ENCODE measurements around the gene COL6A2.
"Not testable (repeated sequence)": the region's sequence is repeated elsewhere in the genome, so short reads cannot be mapped to it uniquely, and the experiment has no call there.

The COL6A2 gene

DNA sequence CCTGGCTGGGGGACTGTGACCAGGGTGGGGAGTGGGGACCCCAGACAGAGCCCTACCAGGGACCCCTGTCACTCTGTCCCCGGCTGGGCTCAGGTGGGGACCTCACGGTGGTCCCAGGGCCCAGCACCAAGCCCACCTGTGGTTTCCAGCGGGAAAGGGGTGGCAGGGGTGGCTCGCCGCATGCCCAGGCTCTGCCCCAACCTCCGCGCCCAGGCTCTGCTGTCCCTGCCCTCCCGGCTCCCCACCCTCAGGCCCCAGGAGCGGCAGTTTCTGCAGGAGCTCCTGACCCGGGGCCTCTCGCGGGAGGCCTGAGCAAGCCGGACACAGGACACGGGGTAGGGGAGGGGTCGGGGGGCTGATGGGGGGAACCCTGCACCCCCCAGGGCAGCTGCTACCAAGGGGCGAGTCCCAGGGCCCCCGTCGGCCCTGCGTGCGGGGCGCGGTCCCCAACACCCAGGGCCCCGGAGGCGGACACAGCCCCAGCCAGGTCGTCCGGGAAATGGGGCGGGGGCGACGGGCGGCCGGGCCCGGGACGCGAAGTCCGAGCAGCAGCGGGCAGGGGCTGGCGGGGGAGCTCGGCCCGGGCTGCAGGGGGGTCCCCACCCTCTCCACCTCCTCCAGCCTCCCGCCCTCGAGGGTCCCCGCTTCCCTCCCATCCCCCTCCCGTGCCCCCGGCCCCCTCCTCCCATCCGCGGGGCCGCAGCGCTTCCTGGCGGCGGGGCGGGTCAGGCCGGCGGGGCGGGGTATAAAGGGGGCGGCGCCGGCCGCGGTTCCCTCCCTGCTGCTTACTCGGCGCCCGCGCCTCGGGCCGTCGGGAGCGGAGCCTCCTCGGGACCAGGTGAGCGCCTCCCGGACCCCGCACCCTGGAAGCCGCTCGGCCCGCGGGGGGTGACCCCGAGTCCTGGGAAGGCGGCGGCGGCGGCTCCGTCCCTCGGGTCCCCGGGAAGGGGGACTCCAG lies at the start of gene COL6A2:
COL6A2 (plus strand) TSS at position 777 of the 958 bp plus-strand sequence.
- no peak for DNase-seq

DNA sequence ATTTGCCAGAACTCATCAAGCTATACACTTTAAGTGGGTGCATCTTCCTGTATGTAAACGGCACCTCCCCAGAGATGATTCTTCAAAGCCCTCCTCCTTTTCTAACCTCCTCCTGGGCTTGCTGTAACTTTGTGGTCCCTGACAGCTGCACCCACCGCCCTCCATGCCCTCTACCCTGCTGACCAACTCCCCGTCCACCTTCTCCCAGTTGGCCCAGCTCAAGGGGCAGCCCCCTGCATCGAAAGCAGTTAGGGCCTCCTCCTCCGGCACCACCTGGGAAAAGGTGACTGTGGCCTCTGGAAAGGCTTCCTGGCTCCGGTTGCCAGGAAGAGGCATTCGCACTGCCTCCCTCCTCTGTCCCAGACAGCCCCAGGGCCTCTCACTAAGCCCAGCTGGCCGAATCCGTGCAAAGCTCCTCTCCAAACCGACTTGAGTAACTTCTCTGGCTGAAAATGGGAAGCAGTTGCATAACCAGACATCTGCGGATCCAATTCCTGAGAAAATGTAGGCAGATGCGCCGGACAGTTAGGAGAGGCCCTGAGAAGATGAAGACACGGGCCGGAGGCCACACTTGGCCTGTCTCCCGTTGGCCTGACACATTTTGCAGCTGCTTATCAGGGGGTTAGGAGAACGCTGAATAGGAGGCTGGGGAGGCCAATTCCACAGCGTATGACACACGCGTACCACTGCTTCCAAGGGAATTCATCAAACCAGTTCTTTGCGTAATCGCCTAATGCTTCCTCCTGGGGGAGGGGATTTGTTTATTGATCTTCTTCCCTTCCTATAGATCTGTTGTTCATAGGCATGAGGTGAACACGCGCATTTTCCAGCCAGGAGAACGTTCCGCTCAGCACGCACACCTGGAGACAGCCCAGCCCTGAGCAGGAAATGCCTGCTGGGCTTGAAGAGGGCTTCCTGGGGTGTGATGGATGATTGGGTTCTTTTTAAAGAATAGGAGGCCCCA lies 48.7 kb upstream of the COL6A2 start:
- DNase-seq: no peak

DNA sequence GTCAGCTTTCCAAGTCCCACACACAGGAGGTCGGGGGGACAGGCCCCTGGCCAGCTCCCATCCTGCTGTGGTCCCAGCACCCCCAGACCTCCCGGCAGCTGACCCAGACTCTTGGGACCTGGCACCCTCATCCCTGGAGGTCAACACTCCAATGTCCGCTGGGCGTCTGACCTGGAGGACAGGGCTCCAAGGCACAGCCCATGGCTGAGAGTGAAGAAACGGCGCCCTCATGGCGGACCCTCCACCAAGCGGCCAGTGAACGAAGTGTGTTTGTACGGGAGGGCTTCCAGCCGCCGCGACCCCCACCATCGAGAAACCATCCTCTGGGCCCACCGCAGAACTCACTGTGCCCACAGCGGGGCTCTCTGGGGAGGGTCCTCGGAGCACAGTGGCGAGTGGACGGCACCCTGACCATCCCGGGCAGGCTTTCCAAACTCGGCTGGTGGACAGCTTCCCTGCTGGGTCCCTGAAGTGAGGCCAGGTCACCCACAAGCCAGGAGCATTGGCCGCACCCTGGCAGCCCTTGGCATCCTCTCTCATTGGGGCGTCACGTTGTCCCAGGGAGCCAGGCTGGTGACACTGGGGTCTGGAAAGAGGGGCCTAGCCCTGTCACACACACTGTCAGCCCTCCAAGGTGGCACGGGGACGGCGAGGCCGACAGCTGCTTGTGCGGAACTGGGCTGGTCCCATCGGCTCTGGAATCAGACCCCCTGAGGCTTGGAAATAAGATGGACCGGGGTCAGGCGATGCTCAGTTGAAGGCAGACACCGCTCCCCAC lies 47.8 kb upstream of the COL6A2 start:
- no peak for DNase-seq

DNA sequence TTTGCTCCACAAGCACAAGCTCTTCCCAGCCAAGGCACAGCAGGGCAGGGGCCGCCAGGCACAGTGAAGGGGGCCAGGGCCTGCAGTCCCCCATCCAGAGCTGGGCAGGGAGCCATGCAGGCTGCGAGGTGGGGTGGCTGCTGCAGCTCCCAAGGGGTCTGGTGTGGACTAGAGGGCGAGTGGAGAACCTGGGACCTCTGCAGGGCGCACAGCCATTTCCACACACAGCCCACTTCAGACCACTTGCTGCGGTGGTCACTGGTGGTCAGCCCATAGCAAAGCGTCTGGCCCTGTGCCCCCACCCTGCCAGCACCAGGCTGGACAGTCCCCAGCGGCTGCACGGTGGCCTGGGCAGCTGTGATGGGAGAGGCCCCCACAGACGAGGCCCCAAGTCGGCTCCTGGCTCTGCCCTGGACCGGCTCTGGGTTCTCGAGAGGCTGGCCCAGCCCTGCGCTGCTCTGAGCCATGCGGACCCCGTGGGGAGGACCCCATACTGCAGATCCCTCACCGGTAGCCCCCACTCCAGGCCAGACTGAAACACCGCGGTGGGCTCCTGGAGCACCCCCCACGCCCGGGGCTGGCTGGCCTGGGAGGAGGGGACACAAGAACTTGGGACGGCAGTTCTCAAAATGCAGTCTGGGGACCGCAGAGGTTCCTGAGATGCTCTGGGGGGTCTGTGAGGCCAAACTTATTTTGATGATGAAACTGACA lies 47.1 kb upstream of the COL6A2 start:
- no peak for DNase-seq

DNA sequence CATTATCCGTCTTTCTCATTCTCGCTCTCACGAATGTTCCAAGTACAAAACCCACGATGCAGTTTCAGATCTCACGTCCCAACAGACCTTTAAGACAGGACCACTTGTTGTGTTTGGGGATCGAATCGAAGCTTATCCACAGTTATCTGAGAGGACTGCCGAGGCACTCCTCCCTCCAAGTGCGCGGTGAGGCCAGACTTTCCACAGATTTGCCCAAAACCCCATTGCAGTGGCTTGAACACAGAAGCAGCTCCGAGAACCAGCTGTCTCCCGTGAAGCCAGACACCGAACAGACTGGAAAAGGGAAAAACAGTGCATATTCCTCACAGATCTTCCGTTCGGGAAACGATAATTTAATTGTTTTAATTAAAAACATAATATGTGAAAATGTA lies 46.5 kb upstream of the COL6A2 start:
- no peak for DNase-seq

DNA sequence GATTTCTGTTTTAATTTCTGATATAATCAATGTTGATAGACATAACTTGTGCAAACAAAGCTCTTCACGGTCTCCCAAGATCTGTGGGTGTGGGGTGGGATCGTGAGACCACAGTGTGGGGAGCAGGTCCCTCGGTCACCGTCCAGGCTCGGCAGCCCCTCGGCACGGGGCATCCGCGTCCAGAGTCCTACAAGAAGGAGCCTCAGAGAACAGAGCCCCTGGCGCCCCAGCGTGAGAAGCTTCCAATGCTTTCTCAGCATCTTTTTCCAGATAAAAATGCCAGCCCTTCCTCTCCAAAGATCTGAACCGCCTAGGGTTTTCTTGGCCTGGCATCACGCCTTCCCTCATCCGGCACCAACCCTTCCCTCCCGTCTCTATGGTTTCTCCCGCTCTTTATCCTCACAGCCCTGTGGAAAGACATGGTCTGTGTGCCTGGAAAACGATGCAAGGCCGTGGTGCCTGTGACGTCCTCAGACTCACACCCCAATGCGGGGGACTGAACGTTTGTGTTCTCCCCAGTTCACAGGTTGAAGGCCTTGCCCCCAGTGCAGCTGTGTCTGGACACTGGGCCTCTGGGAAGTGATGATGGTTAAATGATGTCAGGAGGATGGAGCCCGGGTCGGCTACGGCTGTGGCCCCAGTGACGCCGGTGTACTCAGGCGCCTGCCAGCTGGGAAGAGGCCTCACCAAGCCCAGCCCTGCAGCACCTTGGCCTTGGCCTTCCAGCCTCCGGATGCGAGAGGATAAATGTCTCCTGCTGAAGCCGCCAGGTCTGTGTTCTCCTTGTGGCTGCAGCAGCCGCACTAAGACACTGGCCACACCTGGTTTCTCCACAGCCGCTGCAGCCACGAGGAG lies 45.9 kb upstream of the COL6A2 start:
- no peak for DNase-seq

DNA sequence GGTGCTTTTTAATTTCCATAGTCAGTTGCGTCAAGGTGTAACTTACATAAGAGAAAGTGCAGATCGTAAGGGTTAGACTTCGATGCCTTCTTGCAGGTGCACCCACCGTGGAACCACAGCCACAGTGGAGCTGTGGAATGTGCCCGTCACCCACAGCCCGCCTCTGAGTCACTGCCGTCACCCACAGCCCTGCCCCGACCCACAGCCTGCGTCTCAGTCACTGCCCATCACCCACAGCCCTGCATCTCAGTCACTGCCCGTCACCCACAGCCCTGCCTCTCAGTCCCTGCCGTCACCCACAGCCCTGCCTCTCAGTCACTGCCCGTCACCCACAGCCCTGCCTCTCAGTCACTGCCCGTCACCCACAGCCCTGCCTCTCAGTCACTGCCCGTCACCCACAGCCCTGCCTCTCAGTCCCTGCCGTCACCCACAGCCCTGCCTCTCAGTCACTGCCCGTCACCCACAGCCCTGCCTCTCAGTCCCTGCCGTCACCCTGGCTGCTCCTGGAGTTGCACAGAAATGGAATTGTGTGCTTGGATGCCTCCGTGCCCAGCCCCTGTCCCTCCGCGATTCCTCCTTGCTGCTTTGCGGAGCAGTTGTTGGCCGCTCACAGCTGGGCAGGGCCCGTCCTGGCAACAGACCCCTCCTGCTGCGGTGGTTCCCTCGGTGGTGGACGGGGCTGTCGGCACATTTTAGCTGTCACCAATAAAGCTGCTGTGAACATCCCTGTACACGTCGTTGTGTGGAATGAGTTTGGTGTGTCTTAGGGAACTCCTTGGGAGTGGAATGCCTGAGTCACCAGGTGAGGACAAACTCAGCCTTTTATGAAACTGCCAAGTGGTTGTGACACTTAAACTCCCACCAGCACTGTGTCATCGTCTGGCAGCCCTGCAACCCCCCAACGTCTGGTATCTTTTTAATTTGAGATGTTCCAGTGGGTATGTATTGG lies 44.9 kb upstream of the COL6A2 start:
- DNase-seq: no peak

DNA sequence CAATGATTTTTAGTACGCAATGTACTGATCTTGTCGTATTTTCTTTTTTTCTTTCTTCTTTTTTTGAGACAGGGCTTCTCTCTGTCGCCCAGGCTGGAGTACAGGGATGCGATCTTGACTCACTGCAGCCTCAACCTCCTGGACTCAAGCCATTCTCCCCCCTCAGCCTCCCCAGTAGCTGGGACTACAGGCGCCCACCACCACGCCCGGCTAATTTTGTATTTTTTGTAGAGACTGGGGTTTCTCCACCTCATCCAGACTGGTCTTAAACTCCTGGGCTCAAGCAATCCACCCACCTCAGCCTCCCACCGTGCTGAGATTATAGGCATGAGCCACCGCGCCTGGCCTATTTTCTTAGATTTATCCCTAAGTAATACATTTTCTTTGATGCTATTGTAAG lies 43.9 kb upstream of the COL6A2 start:
- no peak for DNase-seq

DNA sequence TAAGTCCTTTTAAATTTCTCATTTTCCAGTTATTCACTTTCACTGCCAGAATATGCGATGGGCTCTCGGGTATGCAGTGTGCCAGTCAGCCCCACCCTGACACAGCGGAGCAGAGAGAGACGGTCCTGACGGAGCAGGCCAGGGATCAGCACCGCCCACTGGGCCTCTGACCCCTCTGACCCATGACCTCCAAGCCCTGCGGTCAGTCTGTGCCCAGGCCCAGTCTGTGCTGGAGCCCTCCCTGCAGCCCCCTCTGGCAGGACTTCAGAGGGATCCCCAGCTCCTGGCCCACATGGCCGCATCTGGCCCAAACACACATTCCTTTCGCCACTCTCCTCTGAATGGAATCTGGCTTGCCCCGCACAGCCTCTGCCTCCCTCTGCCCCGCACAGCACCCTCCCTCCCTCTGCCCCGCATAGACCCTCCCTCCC lies 43.4 kb upstream of the COL6A2 start:
- DNase-seq: no peak

DNA sequence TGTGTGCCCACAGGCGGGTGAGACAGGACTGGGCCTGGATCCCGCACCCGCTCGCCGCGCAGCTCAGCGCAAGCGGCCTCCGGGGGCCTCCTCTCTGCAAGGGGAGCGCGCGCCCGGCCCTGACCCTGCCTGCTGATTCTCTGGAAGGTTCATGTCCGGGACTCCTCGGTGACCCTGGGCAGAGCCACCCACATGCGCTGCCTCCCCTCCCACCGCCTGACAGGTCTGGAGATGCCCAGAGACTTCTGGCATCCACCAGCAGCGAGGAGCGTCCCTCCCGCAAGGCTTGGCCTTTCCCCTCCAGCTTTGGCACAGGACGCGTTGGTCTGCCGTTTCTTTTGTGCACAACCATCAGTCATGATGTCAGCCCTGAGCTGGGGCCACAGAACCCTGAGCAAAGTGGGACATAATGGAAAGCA lies 42.0 kb upstream of the COL6A2 start:
- no peak for DNase-seq

DNA sequence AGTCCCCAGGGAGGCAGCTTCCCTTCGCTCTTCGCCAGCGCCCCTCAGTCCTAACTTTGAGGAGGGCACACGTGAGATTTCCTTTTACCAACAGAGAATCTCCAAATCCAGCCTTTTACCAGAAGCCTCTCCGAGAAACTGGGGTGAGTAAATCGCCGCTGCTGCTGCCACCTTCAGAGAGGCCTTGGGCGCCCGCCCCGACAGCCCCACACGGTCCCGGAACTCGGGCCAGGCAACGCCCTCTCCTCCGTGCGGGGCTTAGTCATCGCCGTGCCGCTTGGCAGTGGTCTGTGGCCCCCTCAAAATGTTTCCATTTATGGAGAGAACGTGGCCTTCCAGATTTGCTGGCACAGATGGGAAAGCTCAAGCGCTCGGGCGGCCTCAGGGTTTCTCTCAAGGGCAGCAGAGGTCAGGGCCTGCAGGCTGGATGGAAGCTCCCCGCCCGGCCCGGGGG lies 41.4 kb upstream of the COL6A2 start:
- no peak for DNase-seq

DNA sequence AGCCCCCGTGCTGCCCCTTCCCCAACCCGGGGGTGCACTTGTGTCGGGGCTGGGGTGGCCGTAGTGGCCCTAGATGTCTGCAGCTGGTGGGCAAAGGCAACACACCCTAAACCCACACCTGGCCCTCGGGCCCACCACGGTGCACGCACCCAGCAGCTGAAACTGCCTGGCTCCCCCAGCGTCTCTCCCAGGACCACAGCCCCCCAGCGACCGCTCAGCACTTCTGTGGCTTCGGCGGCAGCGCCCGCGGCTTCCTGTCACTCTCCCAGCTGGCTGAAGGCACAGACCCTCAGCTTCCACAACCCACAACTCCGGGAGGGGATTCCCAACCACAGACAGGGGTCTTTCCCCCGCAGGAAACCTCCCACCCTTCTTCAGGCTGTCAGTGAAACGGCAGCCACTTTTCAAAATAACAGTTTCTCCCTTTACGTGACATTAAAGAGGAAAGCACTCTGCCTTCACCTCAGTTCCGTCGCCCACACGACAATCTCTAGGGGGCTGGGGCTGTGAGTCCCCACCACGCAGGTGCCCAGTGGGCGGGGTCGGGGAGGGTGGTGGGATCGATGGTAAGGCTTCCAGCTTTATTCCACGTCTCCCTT lies 40.7 kb upstream of the COL6A2 start:
- DNase-seq: no peak

DNA sequence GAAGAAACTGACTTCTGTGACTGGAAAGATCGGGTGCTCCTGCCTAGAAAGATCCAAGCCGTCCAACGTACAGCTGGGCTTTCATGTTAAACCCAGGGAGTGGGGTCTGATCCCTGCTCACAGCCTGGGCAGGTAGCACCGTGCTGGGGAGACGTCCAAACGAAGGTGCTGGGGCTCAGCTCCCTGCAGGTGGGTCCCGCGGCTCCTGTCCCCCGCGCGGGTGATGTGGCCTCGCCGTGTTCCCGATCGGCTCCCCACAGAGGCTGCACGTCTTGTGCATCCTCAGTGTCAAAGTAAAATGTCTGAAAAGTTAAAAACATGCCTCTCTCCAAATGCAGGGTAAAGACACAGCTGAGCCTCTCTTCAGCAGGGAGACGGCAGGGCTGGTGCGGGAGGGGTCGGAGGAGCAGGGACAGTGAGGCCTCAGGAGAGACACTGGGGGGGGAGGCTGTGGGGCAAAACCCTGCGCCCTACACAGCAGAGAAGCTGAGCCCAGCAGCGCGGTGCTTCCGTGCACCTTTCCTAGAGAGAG lies 40.1 kb upstream of the COL6A2 start:
- no peak for DNase-seq

DNA sequence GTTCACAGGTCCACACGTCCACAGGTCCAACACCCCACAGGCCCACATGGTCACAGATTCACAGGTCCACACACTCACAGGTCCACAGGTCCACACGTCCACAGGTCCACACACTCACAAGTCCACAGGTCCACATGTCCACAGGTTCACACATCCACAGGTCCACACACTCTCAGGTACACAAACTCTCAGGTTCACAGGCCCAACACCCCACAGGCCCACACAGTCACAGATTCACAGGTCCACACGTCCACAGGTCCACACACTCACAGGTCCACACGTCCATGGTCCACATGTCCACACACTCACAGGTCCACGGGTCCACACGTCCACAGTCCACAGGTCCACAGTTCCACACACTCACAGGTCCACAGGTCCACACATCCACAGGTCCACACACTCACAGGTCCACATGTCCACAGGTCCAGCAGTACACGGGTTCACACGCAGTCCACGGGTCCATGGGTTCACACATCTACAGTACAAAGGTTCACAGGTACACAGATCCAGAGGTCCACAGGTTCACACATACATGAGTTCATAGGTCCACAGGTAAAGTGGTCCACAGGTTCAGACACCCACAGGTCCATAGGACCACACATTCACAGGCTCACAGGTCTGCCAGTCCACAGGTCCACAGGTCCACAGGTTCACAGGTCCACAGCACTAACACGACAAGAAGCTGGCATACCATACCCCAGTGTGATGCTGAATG lies 39.3 kb upstream of the COL6A2 start:
- no peak for DNase-seq

DNA sequence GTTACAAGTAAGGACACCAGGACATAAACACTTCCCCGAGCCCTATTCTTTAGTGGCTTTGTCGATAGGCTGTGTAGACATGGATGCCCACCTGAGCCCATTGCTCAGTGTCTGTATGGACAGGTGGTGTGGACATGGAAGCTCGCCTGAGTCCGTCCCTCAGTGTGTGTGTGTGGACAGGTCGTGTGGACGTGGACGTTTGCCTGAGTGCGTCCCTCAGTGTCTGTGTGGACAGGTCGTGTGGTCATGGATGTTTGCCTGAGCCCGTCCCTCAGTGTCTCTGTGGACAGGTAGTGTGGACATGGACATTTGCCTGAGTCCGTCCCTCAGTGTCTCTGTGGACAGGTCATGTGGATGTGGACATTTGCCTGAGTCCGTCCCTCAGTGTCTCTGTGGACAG lies 38.7 kb upstream of the COL6A2 start:
- DNase-seq: no peak

DNA sequence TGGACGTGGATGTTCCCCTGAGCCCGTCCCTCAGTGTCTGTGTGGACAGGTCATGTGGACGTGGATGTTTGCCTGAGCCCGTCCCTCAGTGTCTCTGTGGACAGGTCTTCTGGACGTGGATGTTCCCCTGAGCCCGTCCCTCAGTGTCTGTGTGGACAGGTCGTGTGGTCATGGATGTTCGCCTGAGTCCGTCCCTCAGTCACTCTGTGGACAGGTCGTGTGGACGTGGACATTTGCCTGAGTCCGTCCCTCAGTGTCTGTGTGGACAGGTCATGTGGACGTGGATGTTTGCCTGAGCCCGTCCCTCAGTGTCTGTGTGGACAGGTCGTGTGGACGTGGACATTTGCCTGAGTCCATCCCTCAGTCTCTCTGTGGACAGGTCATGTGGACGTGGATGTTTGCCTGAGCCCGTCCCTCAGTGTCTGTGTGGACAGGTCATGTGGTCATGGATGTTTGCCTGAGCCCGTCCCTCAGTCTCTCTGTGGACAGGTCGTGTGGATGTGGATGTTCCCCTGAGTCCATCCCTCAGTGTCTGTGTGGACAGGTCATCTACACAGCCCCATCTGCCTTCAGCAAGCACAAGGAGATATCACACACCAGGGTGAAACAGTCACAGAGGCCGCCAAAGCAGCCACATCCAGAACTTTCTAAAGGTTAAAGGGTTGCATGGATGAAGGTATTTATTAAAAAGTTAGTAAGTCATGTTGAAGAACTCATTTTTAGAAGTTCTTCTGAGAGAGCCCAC lies 38.0 kb upstream of the COL6A2 start:
- not testable (repeated sequence) for DNase-seq

DNA sequence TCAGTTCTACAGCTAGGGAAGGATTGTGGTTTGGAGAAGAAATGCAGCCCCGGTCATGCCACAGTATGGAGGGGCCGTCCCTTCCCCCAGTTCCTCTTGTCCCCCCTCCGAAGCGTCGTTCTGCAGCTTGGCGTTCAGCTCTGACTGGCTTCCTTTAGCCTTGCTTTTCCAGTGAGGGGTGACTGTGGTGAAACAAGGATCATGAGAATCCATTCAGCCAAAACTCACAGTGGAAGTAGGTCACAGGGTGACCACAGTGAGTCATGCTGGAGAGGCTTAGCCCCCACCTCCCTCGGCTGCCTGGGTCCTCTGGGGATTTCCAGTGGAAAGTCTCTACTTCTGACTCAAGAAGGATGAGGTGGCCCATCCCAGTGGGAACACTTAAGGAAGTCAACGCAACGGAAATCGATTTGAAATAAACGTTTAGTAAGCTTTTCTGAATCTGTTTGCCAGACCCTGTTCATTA lies 37.3 kb upstream of the COL6A2 start:
- DNase-seq: no peak

DNA sequence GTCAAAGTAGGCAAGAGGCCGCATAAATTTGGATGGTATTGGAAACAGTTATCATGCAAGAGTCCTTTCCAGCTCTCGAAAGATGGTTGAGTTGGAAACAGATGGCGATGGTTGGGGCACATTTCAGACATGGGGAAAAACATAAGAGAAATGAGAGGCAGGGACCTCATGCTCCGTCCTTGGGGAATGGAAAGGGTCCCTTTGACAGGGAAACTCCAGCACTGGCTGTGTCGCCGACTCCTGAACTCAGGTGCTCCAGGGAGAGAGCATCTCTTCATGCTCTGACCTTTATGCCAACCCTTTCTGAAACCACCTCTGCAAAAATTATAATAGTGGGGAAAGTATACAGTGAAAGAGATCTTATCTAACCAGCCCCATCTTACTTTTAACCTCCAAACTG lies 36.8 kb upstream of the COL6A2 start:
- DNase-seq: no peak

Measured in NCI-H1694 (cell line).